Gastroesophageal sphincter (tissue), 4 donors: ENCODE results near the gene TGFB1. TPM values are rescaled to one million over a fixed set of nuclear protein-coding genes. Genes with fewer than 3 reads are reported as not detected.

Experiments
- ATAC-seq: fragments of 150-250 bp; one replicate; pipeline ENCODE4 v1.9.1; 2016; ENCODE audit warnings: mild to moderate bottlenecking, moderate library complexity
- H3K27ac ChIP-seq, 4 donors: fragments of 200-600 bp; sonication (generic) in 3 of 4; 1 replicate in 3 of 4; 2 replicates in 1 of 4; pipeline ENCODE4 v1.5.1; 2016 to 2019
- H3K27me3 ChIP-seq: fragments of 200-600 bp; sonication (generic); one replicate; pipeline ENCODE4 v1.5.1; 2019
- H3K36me3 ChIP-seq, 2 donors: fragments of 200-600 bp; sonication (generic); one replicate each; pipeline ENCODE4 v1.5.1; 2019; ENCODE audit warnings: control low read depth in 1 of 2
- H3K4me1 ChIP-seq, 3 donors: fragments of 200-600 bp; sonication (generic); 1 replicate in 2 of 3; 2 replicates in 1 of 3; pipeline ENCODE4 v1.5.1; 2016 to 2019; ENCODE audit warnings: control low read depth in 2 of 3
- H3K4me3 ChIP-seq, 2 donors: fragments of 200-600 bp; sonication (generic); one replicate each; pipeline ENCODE4 v1.5.1; 2019; ENCODE audit warnings: mild to moderate bottlenecking in 1 of 2, moderate library complexity in 1 of 2
- H3K9me3 ChIP-seq, 3 donors: fragments of 200-600 bp; sonication (generic); one replicate each; pipeline ENCODE4 v1.5.1; 2017 to 2019; ENCODE audit warnings: control low read depth in 2 of 3
- CTCF ChIP-seq, 4 experiments: fragments of 200-600 bp in 2 of 4; fragments of 450-650 bp in 2 of 4; sonication (generic) in 1 of 4; IDR thresholded peaks; one replicate each; pipeline ENCODE4 v1.5.1; 2017 to 2019; ENCODE audit warnings: antibody characterized with exemption in 4 of 4, mild to moderate bottlenecking in 2 of 4, moderate library complexity in 2 of 4
- EP300 ChIP-seq: sonication (generic); formaldehyde crosslinking; IDR thresholded peaks from one replicate; pipeline ENCODE4 v1.6.1; 2017; ENCODE audit warnings: antibody characterized with exemption, mild to moderate bottlenecking
- POLR2A ChIP-seq, 2 donors: fragments of 450-650 bp; IDR thresholded peaks; one replicate each; pipeline ENCODE4 v1.6.1; 2017; ENCODE audit warnings: antibody characterized with exemption in 2 of 2, mild to moderate bottlenecking in 2 of 2, moderate library complexity in 1 of 2
- POLR2AphosphoS5 ChIP-seq: sonication (generic); formaldehyde crosslinking; IDR thresholded peaks from one replicate; pipeline ENCODE4 v1.6.1; 2017; ENCODE audit warnings: antibody characterized with exemption
- WGBS, 2 donors: methylation state at CpG; one replicate each; pipeline ENCODE4 v1.1.5; 2018; ENCODE audit warnings: low coverage in 1 of 2; 5-methylcytosine and 5-hydroxymethylcytosine counted together
- total RNA-seq, 4 donors: library from RNA; depleted of rRNA; stranded (reverse); fragments of >200 nt; gene quantifications; one replicate each; pipeline ENCODE4 v1.1.0, GENCODE V29; 2016

Gene TGFB1
- total RNA-seq, 4 donors from 2014 or later, result 12.9 to 39.3 (median 22.1) TPM

- Histone ChIP-seq H3K9me3 (no peaks in the 10 kb centered on the region), H3K4me1 (peaks cover 2 to 58% (median 25%) of the 10 kb centered on the region in 3 donors), H3K27me3 (no peaks in the 10 kb centered on the region), H3K4me3 (no peak overlapping the region), H3K36me3 (peaks cover 0 to 64% of the 10 kb centered on the region in 2 donors), H3K27ac (peak overlapping the region in 1 of 4 donors; percentile 95)
- WGBS, 2 donors, result 64 to 84% methylated on average over 4 to 7 of the region's 8 CpGs
- no peak for ATAC-seq
- TF ChIP-seq POLR2AphosphoS5 (no peak), POLR2A (IDR thresholded peaks at IDR 0.05) (no peak), CTCF (IDR thresholded peaks at IDR 0.05) (no peak), EP300 (no peak)
Observed at GRCh38 chr19:41311613-41312012, 42.1 kb downstream of the TGFB1 start.

- Histone ChIP-seq H3K4me1 (peaks cover 2 to 63% (median 25%) of the 10 kb centered on the region in 3 donors), H3K9me3 (no peaks in the 10 kb centered on the region), H3K4me3 (peak overlapping the region; percentile 76 to 82), H3K36me3 (peaks cover 0 to 64% of the 10 kb centered on the region in 2 donors), H3K27me3 (no peaks in the 10 kb centered on the region), H3K27ac (peak overlapping the region; percentile 80 to 97 (median 92))
- WGBS, 2 donors, result 44 to 49% methylated on average over 5 of the region's 5 CpGs
- TF ChIP-seq POLR2A (IDR thresholded peaks at IDR 0.05) (no peak), EP300 (no peak), CTCF (IDR thresholded peaks at IDR 0.05) (no peak), POLR2AphosphoS5 (no peak)
- ATAC-seq, result no peak
Observed at GRCh38 chr19:41311072-41311471, 42.6 kb downstream of the TGFB1 start.

GRCh38 chr19:41310033-41310831, 43.5 kb downstream of the TGFB1 start, which contains the start of gene CCDC97:
Gene CCDC97, plus strand, starts transcription at chr19:41310172. Its CDS starts 139 bp downstream, at chr19:41310311.
- peak within 1 kb of the TSS; percentile 76 to 82 for H3K4me3 ChIP-seq
- H3K9me3 ChIP-seq, result no peaks in the 10 kb centered on the region
- H3K27me3 ChIP-seq, result no peaks in the 10 kb centered on the region
- H3K4me1 ChIP-seq, result peaks cover 2 to 63% (median 25%) of the 10 kb centered on the region in 3 donors
- peaks cover 0 to 64% of the 10 kb centered on the region in 2 donors for H3K36me3 ChIP-seq
- WGBS, 2 donors, result 0% methylated on average over 9 to 19 of the region's 47 CpGs
- peak within 1 kb of the TSS; percentile 80 to 97 (median 92) for H3K27ac ChIP-seq
- ATAC-seq, result peak; percentile 85
- peak in 1 of 4 experiments; percentile 15 for TF ChIP-seq CTCF (IDR thresholded peaks at IDR 0.05)
- TF ChIP-seq EP300, result no peak
- peak; percentile 56 to 58 for TF ChIP-seq POLR2A (IDR thresholded peaks at IDR 0.05)
- TF ChIP-seq POLR2AphosphoS5, result peak; percentile 72

- 4 to 21% methylated on average over 7 to 22 of the region's 26 CpGs for WGBS, 2 donors
- TF ChIP-seq POLR2AphosphoS5 (no peak), POLR2A (IDR thresholded peaks at IDR 0.05) (no peak), CTCF (IDR thresholded peaks at IDR 0.05) (no peak), EP300 (no peak)
- H3K4me1 ChIP-seq, result peaks cover 2 to 64% (median 25%) of the 10 kb centered on the region in 3 donors
Observed at GRCh38 chr19:41309180-41310032, 44.3 kb downstream of the TGFB1 start.

More at GRCh38 chr19:41309180-41310032, 44.3 kb downstream of the TGFB1 start:
- Histone ChIP-seq H3K27me3 (no peaks in the 10 kb centered on the region), H3K9me3 (no peaks in the 10 kb centered on the region), H3K27ac (peak overlapping the region; percentile 80 to 97 (median 92)), H3K36me3 (peaks cover 0 to 64% of the 10 kb centered on the region in 2 donors), H3K4me3 (peak overlapping the region; percentile 76 to 82)
- ATAC-seq, result peak; percentile 29
